Measurements from ENCODE around the gene SLC25A18.

DNA sequence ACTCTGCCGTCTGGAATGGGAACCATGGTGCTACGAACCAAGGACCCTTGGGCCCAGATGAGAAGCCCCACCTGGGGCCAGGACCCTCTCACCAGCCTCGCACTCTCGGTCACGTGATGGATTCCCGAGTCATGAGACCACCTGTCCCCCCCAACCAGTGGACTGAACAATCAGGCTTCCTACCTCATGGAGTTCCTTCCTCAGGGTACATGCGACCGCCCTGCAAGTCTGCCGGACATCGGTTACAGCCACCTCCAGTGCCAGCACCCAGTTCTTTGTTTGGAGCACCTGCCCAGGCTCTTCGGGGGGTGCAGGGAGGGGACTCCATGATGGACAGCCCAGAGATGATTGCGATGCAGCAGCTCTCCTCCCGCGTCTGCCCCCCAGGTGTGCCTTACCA lies 20.8 kb upstream of the SLC25A18 start:
- TF ChIP-seq POLR2A (IDR thresholded peaks at IDR 0.05; ENCODE audit: low read depth, low read length) (no peak), POLR2AphosphoS5 (IDR thresholded peaks at IDR 0.05; ENCODE audit: low read depth, low read length) (no peak), TAF1 (IDR thresholded peaks at IDR 0.05; ENCODE audit: low read depth, low read length) (no peak), PAX5 (IDR thresholded peaks at IDR 0.05; ENCODE audit: insufficient read depth, low read length, severe bottlenecking) (no peak)

Data from GM12891 (cell line).